Natural killer cell (primary cell): ENCODE results near the gene ARL6IP6. TPM values are rescaled to one million over a fixed set of nuclear protein-coding genes. Genes with fewer than 3 reads are reported as not detected.

Source experiments
- ATAC-seq, 3 donors: fragments of 150-1000 bp in 2 of 3; fragments of 200-7000 bp in 1 of 3; cut with Tn5 transposase; 1 replicate in 1 of 3; 2 replicates in 2 of 3; pipeline ENCODE4 v1.10.0; 2021; ENCODE audit warnings: mild to moderate bottlenecking in 2 of 3, moderate library complexity in 2 of 3
- DNase-seq, 2 donors: peaks; one replicate each; pipeline versions ENCODE4 v3.0.0 to v3.0.0-alpha.2; 2013 to 2021; ENCODE audit warnings: mixed read lengths in 1 of 2
- H3K27ac ChIP-seq: one replicate; pipeline ENCODE4 v1.5.1; 2013; ENCODE audit warnings: mild to moderate bottlenecking, low read length
- H3K27me3 ChIP-seq: one replicate; pipeline ENCODE4 v1.6.1; 2013; ENCODE audit warnings: low read length; ENCODE audit not compliant: control insufficient read depth, insufficient read depth
- H3K36me3 ChIP-seq: one replicate; pipeline ENCODE4 v1.6.1; 2013; ENCODE audit warnings: low read length; ENCODE audit not compliant: control insufficient read depth, insufficient read depth
- H3K4me1 ChIP-seq: one replicate; pipeline ENCODE4 v1.6.1; 2013; ENCODE audit warnings: low read length; ENCODE audit not compliant: control insufficient read depth, insufficient read depth
- H3K4me3 ChIP-seq: one replicate; pipeline ENCODE4 v1.5.1; 2013; ENCODE audit warnings: low read length
- H3K9me3 ChIP-seq: one replicate; pipeline ENCODE4 v1.6.1; 2013; ENCODE audit warnings: low read length; ENCODE audit not compliant: control insufficient read depth, insufficient read depth
- H3K27ac Mint-ChIP-seq, 2 donors: one replicate each; pipeline ENCODE4 v1.8.0; 2022; ENCODE audit warnings: mild to moderate bottlenecking in 2 of 2, mixed read lengths in 2 of 2, moderate library complexity in 1 of 2
- H3K27me3 Mint-ChIP-seq, 2 donors: one replicate each; pipeline ENCODE4 v1.8.0; 2022; ENCODE audit warnings: low read depth in 2 of 2, mixed read lengths in 2 of 2
- H3K36me3 Mint-ChIP-seq: one replicate; pipeline ENCODE4 v1.8.0; 2022; ENCODE audit warnings: mixed read lengths
- H3K4me1 Mint-ChIP-seq, 2 donors: one replicate each; pipeline ENCODE4 v1.8.0; 2022; ENCODE audit warnings: mixed read lengths in 2 of 2
- H3K4me3 Mint-ChIP-seq: one replicate; pipeline ENCODE4 v1.8.0; 2022; ENCODE audit warnings: mild to moderate bottlenecking, moderate library complexity, mixed read lengths
- H3K9me3 Mint-ChIP-seq, 2 donors: one replicate each; pipeline ENCODE4 v1.8.0; 2022; ENCODE audit warnings: mixed read lengths in 2 of 2
- CTCF ChIP-seq: fragments of 200-600 bp; IDR thresholded peaks from one replicate; pipeline ENCODE4 v1.8.0; 2022; ENCODE audit warnings: antibody characterized with exemption
- WGBS: methylation state at CpG from one replicate; pipeline ENCODE4 v1.1.7; 2013; ENCODE audit warnings: missing lambda C conversion rate; ENCODE audit not compliant: insufficient coverage; 5-methylcytosine and 5-hydroxymethylcytosine counted together
- intact Hi-C: fragments of 100-400 bp; cut with micrococcal nuclease; formaldehyde crosslinking; loops from one replicate; pipeline ENCODE4 v1.14.2; 2022
- total RNA-seq, 4 donors: library from RNA; stranded (reverse); fragments of 120-200 nt in 1 of 4; gene quantifications; one replicate each; pipeline versions ENCODE4 v1.2.3 to v1.2.4, GENCODE V29; 2013 to 2022

The ARL6IP6 gene
- total RNA-seq, 3 donors from 2014 or later (not counting 1 experiment from before 2014, with no cell fraction given) = 10.0 to 15.0 (median 11.4) TPM

GRCh38 chr2:152678808-152679207, 39.6 kb upstream of the ARL6IP6 start:
- WGBS = no CpG with 5 or more reads among the region's 2 CpGs
- Histone ChIP-seq H3K4me1 (no peaks in the 10 kb centered on the region), H3K36me3 (peaks cover 66% of the 10 kb centered on the region), H3K4me3 (no peak overlapping the region), H3K27me3 (no peaks in the 10 kb centered on the region), H3K27ac (no peak overlapping the region), H3K9me3 (no peaks in the 10 kb centered on the region)
- intact Hi-C loops = no loop called here
- peaks cover 21% of the 10 kb centered on the region for H3K36me3 Mint-ChIP-seq
- peaks cover 11% of the 10 kb centered on the region in 2 donors for H3K4me1 Mint-ChIP-seq
- TF ChIP-seq CTCF = no peak
- no peaks in the 10 kb centered on the region for H3K27me3 Mint-ChIP-seq
- H3K27ac Mint-ChIP-seq = no peak overlapping the region
- ATAC-seq = no peak
- DNase-seq = no peak
- no peak overlapping the region for H3K4me3 Mint-ChIP-seq
- no peaks in the 10 kb centered on the region for H3K9me3 Mint-ChIP-seq

- 95% methylated on average over 9 of the region's 9 CpGs for WGBS
- H3K36me3 Mint-ChIP-seq = peaks cover 10% of the 10 kb centered on the region
- ATAC-seq (no peak), DNase-seq (no peak)
- peaks cover 41% of the 10 kb centered on the region for H3K36me3 ChIP-seq
- H3K27ac Mint-ChIP-seq = no peak overlapping the region
- no peak for TF ChIP-seq CTCF
- intact Hi-C loops = no loop called here
- H3K4me3 ChIP-seq = no peak overlapping the region
- no peak overlapping the region for H3K27ac ChIP-seq
- H3K4me3 Mint-ChIP-seq = no peak overlapping the region
- H3K9me3 ChIP-seq = no peaks in the 10 kb centered on the region
- H3K4me1 ChIP-seq = no peaks in the 10 kb centered on the region
- H3K27me3 ChIP-seq = no peaks in the 10 kb centered on the region
- H3K27me3 Mint-ChIP-seq = no peaks in the 10 kb centered on the region
- peaks cover 19 to 23% of the 10 kb centered on the region in 2 donors for H3K4me1 Mint-ChIP-seq
- H3K9me3 Mint-ChIP-seq = no peaks in the 10 kb centered on the region
Measured at GRCh38 chr2:152682663-152683062, 35.8 kb upstream of the ARL6IP6 start.

- H3K27ac Mint-ChIP-seq = no peak overlapping the region
- Histone ChIP-seq H3K27me3 (no peaks in the 10 kb centered on the region), H3K9me3 (no peaks in the 10 kb centered on the region), H3K4me1 (no peaks in the 10 kb centered on the region), H3K36me3 (peaks cover 37% of the 10 kb centered on the region), H3K27ac (no peak overlapping the region), H3K4me3 (no peak overlapping the region)
- TF ChIP-seq CTCF = no peak
- intact Hi-C loops = no loop called here
- H3K36me3 Mint-ChIP-seq = peaks cover 10% of the 10 kb centered on the region
- peaks cover 19 to 23% of the 10 kb centered on the region in 2 donors for H3K4me1 Mint-ChIP-seq
- no peaks in the 10 kb centered on the region for H3K27me3 Mint-ChIP-seq
- DNase-seq = no peak
- no peaks in the 10 kb centered on the region for H3K9me3 Mint-ChIP-seq
- ATAC-seq = no peak
- H3K4me3 Mint-ChIP-seq = no peak overlapping the region
Measured at GRCh38 chr2:152683400-152683799, 35.0 kb upstream of the ARL6IP6 start.

- TF ChIP-seq CTCF = no peak
- Mint-ChIP-seq H3K27me3 (no peaks in the 10 kb centered on the region), H3K4me1 (peaks cover 19 to 23% of the 10 kb centered on the region in 2 donors), H3K36me3 (no peaks in the 10 kb centered on the region), H3K27ac (peak overlapping the region in 1 of 2 donors; percentile 17), H3K9me3 (no peaks in the 10 kb centered on the region), H3K4me3 (no peak overlapping the region)
- no peak for ATAC-seq
- Histone ChIP-seq H3K36me3 (peaks cover 11% of the 10 kb centered on the region), H3K9me3 (no peaks in the 10 kb centered on the region), H3K4me3 (no peak overlapping the region), H3K27me3 (no peaks in the 10 kb centered on the region), H3K27ac (no peak overlapping the region), H3K4me1 (no peaks in the 10 kb centered on the region)
- no peak for DNase-seq
- intact Hi-C loops = no loop called here
Measured at GRCh38 chr2:152686321-152686720, 32.1 kb upstream of the ARL6IP6 start.
